GM12878 (cell line): Measurements from ENCODE around the gene TLX2. TPM values are rescaled to one million over a fixed set of nuclear protein-coding genes. Genes with fewer than 3 reads are reported as not detected.

Experiments used
- BCL11A ChIP-seq: IDR thresholded peaks from 2 replicates; pipeline ENCODE4 v1.6.1; 2011; ENCODE audit warnings: low read depth, low read length
- CBX5 ChIP-seq: sonication (generic); IDR thresholded peaks from 2 replicates; pipeline ENCODE4 v1.6.1; 2016; ENCODE audit warnings: low read depth, moderate library complexity, mild to moderate bottlenecking, inconsistent platforms
- CHD4 ChIP-seq: fragments of 200-600 bp; sonication (generic); IDR thresholded peaks from 2 replicates; pipeline ENCODE4 v1.6.1; 2016; ENCODE audit warnings: mild to moderate bottlenecking
- CUX1 ChIP-seq: IDR thresholded peaks from 2 replicates; pipeline ENCODE4 v1.6.1; 2012; ENCODE audit warnings: improper control_type of control experiment, low read depth, low read length; ENCODE audit not compliant: insufficient replicate concordance
- HDAC2 ChIP-seq: fragments of 200-600 bp; sonication (generic); IDR thresholded peaks from 2 replicates; pipeline ENCODE4 v1.6.1; 2017
- MTA3 ChIP-seq: IDR thresholded peaks from 2 replicates; pipeline ENCODE4 v1.6.1; 2012; ENCODE audit warnings: low read length, inconsistent platforms, borderline replicate concordance
- NR2F1 ChIP-seq: fragments of 450-650 bp; conservative IDR thresholded peaks from 2 replicates; pipeline ENCODE4 v1.6.1; 2017; ENCODE audit warnings: mild to moderate bottlenecking
- PAX5 ChIP-seq: IDR thresholded peaks from 2 replicates; pipeline ENCODE4 v1.6.1; 2011; ENCODE audit warnings: low read depth, low read length, borderline replicate concordance
- POLR2A ChIP-seq: IDR thresholded peaks from 2 replicates; pipeline ENCODE4 v1.6.1; 2011; ENCODE audit warnings: low read depth, mild to moderate bottlenecking, low read length
- REST ChIP-seq: IDR thresholded peaks from 2 replicates; pipeline ENCODE4 v1.6.1; 2012; ENCODE audit warnings: mild to moderate bottlenecking, low read depth, low read length
- RFX5 ChIP-seq: IDR thresholded peaks from 2 replicates; pipeline ENCODE4 v1.6.1; 2011; ENCODE audit warnings: low read depth, low read length, improper control_type of control experiment
- STAT3 ChIP-seq: IDR thresholded peaks from 2 replicates; pipeline ENCODE4 v1.6.1; 2011; ENCODE audit warnings: low read depth, low read length, improper control_type of control experiment
- ZBTB33 ChIP-seq: fragments of 450-650 bp; IDR thresholded peaks from 2 replicates; pipeline ENCODE4 v1.6.1; 2017; ENCODE audit warnings: mild to moderate bottlenecking
- ZNF24 ChIP-seq: fragments of 450-650 bp; IDR thresholded peaks from 2 replicates; pipeline ENCODE4 v1.6.1; 2017; ENCODE audit warnings: antibody characterized with exemption, mild to moderate bottlenecking
- polyA plus RNA-seq, 11 experiments: library from polyadenylated mRNA; depleted of rRNA in 4 of 11; unstranded in 6 of 11; stranded (reverse) in 5 of 11; fragments of >200 nt; fragmentation: Nextera tagmentation in 4 of 11; fragmentation: Illumina TruSeq in 1 of 11; extraction: Ambion mirVana in 4 of 11; extraction: Trizol in 1 of 11; gene quantifications; 1 replicate in 1 of 11; 2 replicates in 10 of 11; pipeline versions ENCODE4 v1.2.1 to v1.2.3, GENCODE V29; 2011 to 2016; ENCODE audit warnings: inconsistent platforms in 2 of 11, missing spikeins in 2 of 11, low read depth in 1 of 11
- total RNA-seq, 4 experiments: library from RNA; depleted of rRNA in 3 of 4; stranded (reverse); fragments of >200 nt in 3 of 4; fragmentation: Illumina TruSeq in 1 of 4; extraction: Trizol in 1 of 4; gene quantifications; 2 replicates each; pipeline versions ENCODE4 v1.2.1 to v1.2.3, GENCODE V29; 2013 to 2021
- TF ChIP-seq, protein P1 (sequence below): fragments of 450-650 bp; formaldehyde crosslinking; IDR thresholded peaks from 2 replicates; pipeline ENCODE4 v1.5.0; 2022; ENCODE audit warnings: mild to moderate bottlenecking, missing genetic modification characterization

The TLX2 gene
- total and polyA plus RNA-seq, 10 of the 15 experiments (the other 5 are each of a cell fraction or from before 2014, with no cell fraction given): 0.06 to 5.5 (median 3.6) TPM; not detected in 1

GRCh38 chr2:74481961-74482800 lies 32.1 kb upstream of the TLX2 start (continued):
- TF ChIP-seq REST (no peak), ZBTB33 (no peak), POLR2A (peak; percentile 65; the same call in 1 of the 2 replicates), CUX1 (no peak), NR2F1 (no peak), STAT3 (no peak), CBX5 (no peak), MTA3 (no peak), RFX5 (no peak), ZNF24 (no peak), BCL11A (0 out of 2 replicates have a peak, but pooled peaks have one; percentile 7), HDAC2 (no peak), CHD4 (no peak), PAX5 (no peak)
- TF ChIP-seq, protein P1, sequence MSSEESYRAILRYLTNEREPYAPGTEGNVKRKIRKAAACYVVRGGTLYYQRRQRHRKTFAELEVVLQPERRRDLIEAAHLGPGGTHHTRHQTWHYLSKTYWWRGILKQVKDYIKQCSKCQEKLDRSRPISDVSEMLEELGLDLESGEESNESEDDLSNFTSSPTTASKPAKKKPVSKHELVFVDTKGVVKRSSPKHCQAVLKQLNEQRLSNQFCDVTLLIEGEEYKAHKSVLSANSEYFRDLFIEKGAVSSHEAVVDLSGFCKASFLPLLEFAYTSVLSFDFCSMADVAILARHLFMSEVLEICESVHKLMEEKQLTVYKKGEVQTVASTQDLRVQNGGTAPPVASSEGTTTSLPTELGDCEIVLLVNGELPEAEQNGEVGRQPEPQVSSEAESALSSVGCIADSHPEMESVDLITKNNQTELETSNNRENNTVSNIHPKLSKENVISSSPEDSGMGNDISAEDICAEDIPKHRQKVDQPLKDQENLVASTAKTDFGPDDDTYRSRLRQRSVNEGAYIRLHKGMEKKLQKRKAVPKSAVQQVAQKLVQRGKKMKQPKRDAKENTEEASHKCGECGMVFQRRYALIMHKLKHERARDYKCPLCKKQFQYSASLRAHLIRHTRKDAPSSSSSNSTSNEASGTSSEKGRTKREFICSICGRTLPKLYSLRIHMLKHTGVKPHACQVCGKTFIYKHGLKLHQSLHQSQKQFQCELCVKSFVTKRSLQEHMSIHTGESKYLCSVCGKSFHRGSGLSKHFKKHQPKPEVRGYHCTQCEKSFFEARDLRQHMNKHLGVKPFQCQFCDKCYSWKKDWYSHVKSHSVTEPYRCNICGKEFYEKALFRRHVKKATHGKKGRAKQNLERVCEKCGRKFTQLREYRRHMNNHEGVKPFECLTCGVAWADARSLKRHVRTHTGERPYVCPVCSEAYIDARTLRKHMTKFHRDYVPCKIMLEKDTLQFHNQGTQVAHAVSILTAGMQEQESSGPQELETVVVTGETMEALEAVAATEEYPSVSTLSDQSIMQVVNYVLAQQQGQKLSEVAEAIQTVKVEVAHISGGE (CRISPR knock-in tag): peak; percentile 69; the same call in 1 of the 2 replicates
